Adrenal gland (tissue), 5 donors: ENCODE measurements around the gene PRRT4.

Experiments used
- POLR2A ChIP-seq, 2 donors: fragments of 450-650 bp; IDR thresholded peaks; one replicate each; pipeline ENCODE4 v1.6.1; 2017; ENCODE audit warnings: antibody characterized with exemption in 2 of 2, mild to moderate bottlenecking in 2 of 2, moderate library complexity in 1 of 2
- TF ChIP-seq, protein P1 (sequence below), 6 experiments: fragments of 450-650 bp in 4 of 6; fragments of 200-600 bp in 2 of 6; sonication (generic) in 1 of 6; IDR thresholded peaks; 1 replicate in 5 of 6; 2 replicates in 1 of 6; pipeline versions ENCODE4 v1.5.1 to v1.8.0; 2016 to 2021; ENCODE audit warnings: antibody characterized with exemption in 6 of 6, mild to moderate bottlenecking in 2 of 6, moderate library complexity in 1 of 6
- donor health status: DM: no; HTN: no; CAD: no.

DNA sequence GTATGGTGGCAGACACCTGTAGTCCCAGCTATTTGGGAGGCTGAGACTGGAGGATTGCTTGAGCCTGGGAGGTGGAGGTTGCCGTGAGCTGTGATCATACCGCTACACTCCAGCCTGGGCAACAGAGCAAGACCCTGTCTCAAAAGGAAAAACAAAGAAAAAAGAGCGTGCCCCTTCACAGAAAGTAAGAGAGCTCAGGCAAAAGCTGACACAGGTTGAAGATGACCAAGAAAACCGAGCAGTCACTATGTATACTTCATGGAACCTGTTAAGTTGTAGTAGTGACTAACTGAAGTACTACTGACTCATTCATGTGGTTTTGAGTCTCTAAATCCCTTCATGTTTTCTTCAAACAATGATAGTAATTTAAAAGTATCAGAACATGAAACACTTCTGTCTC is 1.2 kb upstream of the PRRT4 start:
- TF ChIP-seq, protein P1, sequence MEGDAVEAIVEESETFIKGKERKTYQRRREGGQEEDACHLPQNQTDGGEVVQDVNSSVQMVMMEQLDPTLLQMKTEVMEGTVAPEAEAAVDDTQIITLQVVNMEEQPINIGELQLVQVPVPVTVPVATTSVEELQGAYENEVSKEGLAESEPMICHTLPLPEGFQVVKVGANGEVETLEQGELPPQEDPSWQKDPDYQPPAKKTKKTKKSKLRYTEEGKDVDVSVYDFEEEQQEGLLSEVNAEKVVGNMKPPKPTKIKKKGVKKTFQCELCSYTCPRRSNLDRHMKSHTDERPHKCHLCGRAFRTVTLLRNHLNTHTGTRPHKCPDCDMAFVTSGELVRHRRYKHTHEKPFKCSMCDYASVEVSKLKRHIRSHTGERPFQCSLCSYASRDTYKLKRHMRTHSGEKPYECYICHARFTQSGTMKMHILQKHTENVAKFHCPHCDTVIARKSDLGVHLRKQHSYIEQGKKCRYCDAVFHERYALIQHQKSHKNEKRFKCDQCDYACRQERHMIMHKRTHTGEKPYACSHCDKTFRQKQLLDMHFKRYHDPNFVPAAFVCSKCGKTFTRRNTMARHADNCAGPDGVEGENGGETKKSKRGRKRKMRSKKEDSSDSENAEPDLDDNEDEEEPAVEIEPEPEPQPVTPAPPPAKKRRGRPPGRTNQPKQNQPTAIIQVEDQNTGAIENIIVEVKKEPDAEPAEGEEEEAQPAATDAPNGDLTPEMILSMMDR (IDR thresholded peaks at IDR 0.05) = no peak
- no peak for TF ChIP-seq POLR2A (IDR thresholded peaks at IDR 0.05)
